Uterus (tissue), 2 donors: Measurements from ENCODE around the gene PLEKHG1.

Experiments used
- CTCF ChIP-seq, 4 experiments: fragments of 200-600 bp in 2 of 4; fragments of 450-650 bp in 2 of 4; sonication (generic) in 2 of 4; IDR thresholded peaks; one replicate each; pipeline ENCODE4 v1.5.1; 2016 to 2019; ENCODE audit warnings: antibody characterized with exemption in 4 of 4, mild to moderate bottlenecking in 2 of 4, moderate library complexity in 1 of 4
- POLR2A ChIP-seq, 2 donors: fragments of 450-650 bp; IDR thresholded peaks; one replicate each; pipeline ENCODE4 v1.6.1; 2016; ENCODE audit warnings: antibody characterized with exemption in 2 of 2, mild to moderate bottlenecking in 1 of 2, moderate library complexity in 1 of 2

DNA sequence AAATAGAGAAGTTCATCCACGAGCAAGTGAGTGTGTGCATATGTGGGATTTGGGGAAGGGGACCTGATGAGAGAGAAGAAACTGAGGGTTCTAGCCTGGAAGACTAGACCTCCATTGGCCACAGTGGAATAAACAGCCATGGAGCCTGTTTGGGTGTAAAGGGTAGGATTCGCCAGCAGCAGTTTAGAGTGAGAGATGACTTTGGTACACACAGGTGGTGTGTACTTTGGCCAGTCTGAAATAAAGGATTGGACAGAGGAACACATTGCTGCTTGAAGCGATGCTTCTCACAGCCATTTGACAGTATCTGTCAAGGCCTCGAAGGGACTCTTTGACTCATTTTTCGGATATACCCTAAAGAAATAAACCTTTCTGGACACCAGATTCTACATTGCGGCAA lies 29.2 kb downstream of the PLEKHG1 start:
- TF ChIP-seq POLR2A (IDR thresholded peaks at IDR 0.05) (no peak), CTCF (IDR thresholded peaks at IDR 0.05) (no peak)
